SHP77 treated with DMSO at 0.1 percent for 48 hours (cell line): Measurements from ENCODE around the gene ZNF841.
"Not testable (repeated sequence)": the region's sequence is repeated elsewhere in the genome, so short reads cannot be mapped to it uniquely, and the experiment has no call there.

ENCODE experiments used
- DNase-seq: peaks from one replicate; lab custom pipeline; 2025; lab: John Stamatoyannopoulos, UW

ZNF841 gene

GRCh38 chr19:52095172-52096014 lies at the start of gene ZNF841:
ZNF841 (minus strand) TSS chr19:52095765; CDS start chr19:52084801, 10,964 bp downstream.
- peak; percentile 75 for DNase-seq

- no peak for DNase-seq
These were observed 46.5 kb upstream of the ZNF841 start for GRCh38 chr19:52142001-52142595.

- DNase-seq, result no peak
These were observed 45.6 kb upstream of the ZNF841 start for GRCh38 chr19:52141203-52141602.

- DNase-seq, result no peak
These were observed 44.6 kb upstream of the ZNF841 start for GRCh38 chr19:52140032-52140710.

- DNase-seq, result peak; percentile 69
These were observed 43.9 kb upstream of the ZNF841 start, which contains the start of gene ZNF616 for GRCh38 chr19:52139252-52140031. ZNF616 (minus strand) TSS chr19:52139938; CDS start chr19:52130512, 9,426 bp downstream.

- DNase-seq, result no peak
These were observed 43.4 kb upstream of the ZNF841 start for GRCh38 chr19:52138983-52139251.

- DNase-seq, result no peak
These were observed 42.9 kb upstream of the ZNF841 start for GRCh38 chr19:52138278-52138982.

GRCh38 chr19:52120286-52120685 lies 24.7 kb upstream of the ZNF841 start:
- no peak for DNase-seq

- DNase-seq, result no peak
These were observed 20.0 kb upstream of the ZNF841 start for GRCh38 chr19:52115526-52116053.

- no peak for DNase-seq
These were observed 19.1 kb upstream of the ZNF841 start for GRCh38 chr19:52114691-52115090.

- DNase-seq, result no peak
These were observed 17.1 kb upstream of the ZNF841 start for GRCh38 chr19:52112624-52113023.

GRCh38 chr19:52110780-52111179 lies 15.2 kb upstream of the ZNF841 start:
- DNase-seq, result no peak

GRCh38 chr19:52102782-52103181 lies 7.2 kb upstream of the ZNF841 start:
- DNase-seq, result no peak

- DNase-seq, result no peak
These were observed 6.4 kb upstream of the ZNF841 start for GRCh38 chr19:52101866-52102562.

GRCh38 chr19:52099497-52100138 lies 4.1 kb upstream of the ZNF841 start:
- DNase-seq, result no peak

GRCh38 chr19:52096416-52096815 lies 851 bp upstream of the ZNF841 start:
- DNase-seq, result not testable (repeated sequence)

GRCh38 chr19:52094526-52095130 lies 937 bp downstream of the ZNF841 start:
- DNase-seq, result no peak

- DNase-seq, result no peak
These were observed 9.1 kb downstream of the ZNF841 start for GRCh38 chr19:52086481-52086880.

GRCh38 chr19:52070496-52070895 lies 25.1 kb downstream of the ZNF841 start:
- no peak for DNase-seq

- no peak for DNase-seq
These were observed 25.9 kb downstream of the ZNF841 start for GRCh38 chr19:52069653-52070052.
